Ovary (tissue), 9 donors: Measurements from ENCODE around the gene SUSD6. TPM values are rescaled to one million over a fixed set of nuclear protein-coding genes. Genes with fewer than 3 reads are reported as not detected.
"Not testable (repeated sequence)": the region's sequence is repeated elsewhere in the genome, so short reads cannot be mapped to it uniquely, and the experiment has no call there.

ENCODE experiments used
- DNase-seq, 5 donors: peaks; one replicate each; pipeline ENCODE4 v3.0.0-alpha.2; 2019 to 2020
- H3K27ac ChIP-seq, 2 donors: fragments of 200-600 bp; one replicate each; pipeline versions ENCODE4 v1.5.1 to v1.8.0; 2019 to 2022
- H3K27me3 ChIP-seq: fragments of 200-600 bp; one replicate; pipeline ENCODE4 v1.8.0; 2022
- H3K36me3 ChIP-seq: fragments of 200-600 bp; sonication (generic); one replicate; pipeline ENCODE4 v1.5.1; 2019
- H3K4me1 ChIP-seq: one replicate; pipeline ENCODE4 v1.8.1; 2013; ENCODE audit warnings: mild to moderate bottlenecking, moderate library complexity; ENCODE audit not compliant: insufficient read depth
- H3K4me3 ChIP-seq: fragments of 200-600 bp; sonication (generic); one replicate; pipeline ENCODE4 v1.5.1; 2017
- H3K9me3 ChIP-seq, 2 donors: fragments of 200-600 bp in 1 of 2; sonication (generic) in 1 of 2; one replicate each; pipeline versions ENCODE4 v1.5.1 to v1.8.1; 2013 to 2019; ENCODE audit warnings: mild to moderate bottlenecking in 1 of 2, moderate library complexity in 1 of 2
- EP300 ChIP-seq: sonication (generic); formaldehyde crosslinking; IDR thresholded peaks from one replicate; pipeline ENCODE4 v1.6.1; 2017; ENCODE audit warnings: antibody characterized with exemption
- POLR2A ChIP-seq: fragments of 450-650 bp; IDR thresholded peaks from one replicate; pipeline ENCODE4 v1.6.1; 2017; ENCODE audit warnings: antibody characterized with exemption, mild to moderate bottlenecking, moderate library complexity
- WGBS, 3 donors: extraction: QIAGEN DNeasy Blood & Tissue Kit in 1 of 3; methylation state at CpG; one replicate each; pipeline versions ENCODE4 v1.1.5 to v1.1.7; 2013 to 2017; 5-methylcytosine and 5-hydroxymethylcytosine counted together
- intact Hi-C, 4 donors: fragments of 100-400 bp; cut with DNase I; formaldehyde crosslinking; loops; one replicate each; pipeline versions ENCODE4 v1.11.0 to v1.15.1; 2022 to 2023
- polyA plus RNA-seq, 2 donors: library from polyadenylated mRNA; stranded (reverse); fragments of 200-250 nt in 1 of 2; fragments of 350-450 nt in 1 of 2; fragmentation: Illumina TruSeq in 1 of 2; extraction: RNeasy Lipid Tissue Mini Kit (QIAGEN cat#74804) in 1 of 2; gene quantifications; one replicate each; pipeline ENCODE4 v1.2.3, GENCODE V29; 2013 to 2014
- total RNA-seq, 7 donors: library from RNA; depleted of rRNA in 2 of 7; stranded (reverse); fragments of >200 nt in 2 of 7; fragmentation: NEBNext Ultra II Directional in 3 of 7; extraction: Animal tissue kit (Norgen Biotek cat#: 25700) in 3 of 7; gene quantifications; one replicate each; pipeline versions ENCODE4 v1.1.0 to v1.2.4, GENCODE V29; 2016 to 2023
- TF ChIP-seq, protein P1 (sequence below), 3 donors: fragments of 450-650 bp in 2 of 3; fragments of 200-600 bp in 1 of 3; IDR thresholded peaks; one replicate each; pipeline versions ENCODE4 v1.5.1 to v1.8.0; 2016 to 2022; ENCODE audit warnings: antibody characterized with exemption in 3 of 3, mild to moderate bottlenecking in 1 of 3
- donor health status: DM: no; HTN: no; CAD: no; lungs with moderate emphysema.
- donor health status: DM: no; HTN: no; CAD: no.
- donor health status: Bipolar disorder and iron deficiency.
- donor health status: DM: yes; HTN: yes; CAD: no.
- donor health status: DM: no; HTN: no; CAD: no.
- donor health status: DM: yes; HTN: yes; CAD: no.

SUSD6 gene
- total and polyA plus RNA-seq, 9 donors: 12.6 to 35.3 (median 27.7) TPM

DNA sequence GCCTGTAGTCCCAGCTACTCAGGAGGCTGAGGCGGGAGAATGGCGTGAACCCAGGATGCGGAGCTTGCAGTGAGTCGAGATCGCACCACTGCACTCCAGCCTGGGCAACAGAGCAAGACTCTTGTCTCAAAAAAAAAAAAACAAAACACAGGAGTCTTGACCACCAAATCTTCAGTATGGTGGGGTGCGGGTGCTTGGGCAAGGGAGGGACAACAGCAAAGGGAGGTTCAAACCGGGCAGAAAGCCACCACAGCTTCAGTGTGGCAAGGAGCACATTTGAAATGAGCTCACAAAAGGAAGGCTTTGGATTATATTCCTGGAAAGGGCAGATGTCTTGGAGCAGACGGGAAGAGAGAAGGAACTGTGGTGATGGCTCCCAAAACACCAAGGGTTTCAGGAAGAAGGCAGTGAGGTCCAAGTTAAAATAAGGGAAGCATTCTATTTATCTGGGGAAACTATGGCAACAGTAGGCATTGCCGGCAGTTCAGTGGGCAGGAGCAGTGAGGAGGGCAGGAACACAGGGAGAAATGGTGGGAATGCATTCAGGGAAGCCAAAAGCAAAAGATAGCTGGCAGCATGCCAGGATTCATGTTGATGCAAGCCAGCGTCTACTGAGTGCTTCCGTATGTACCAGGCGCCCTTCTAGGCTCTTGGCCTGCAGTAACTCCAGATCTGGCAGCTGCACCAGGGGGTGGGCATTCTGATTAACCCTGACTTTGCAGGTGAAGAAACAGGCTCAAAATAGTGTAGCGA lies 104.5 kb downstream of the SUSD6 start:
- DNase-seq: peak; percentile 54 to 75 (median 64)
- 54 to 59% (median 58%) methylated on average over 13 of the region's 13 CpGs for WGBS, 3 donors
- H3K36me3 ChIP-seq: no peaks in the 10 kb centered on the region
- intact Hi-C loops: loop anchor here in 1 of 4 donors (10.0 kb wide), 1 partner anchor 101 kb away; the partner anchor contains the start of gene SUSD6
- H3K4me3 ChIP-seq: no peak overlapping the region
- peaks cover 15% of the 10 kb centered on the region for H3K4me1 ChIP-seq
- TF ChIP-seq POLR2A (no peak), EP300 (no peak)
- TF ChIP-seq, protein P1, sequence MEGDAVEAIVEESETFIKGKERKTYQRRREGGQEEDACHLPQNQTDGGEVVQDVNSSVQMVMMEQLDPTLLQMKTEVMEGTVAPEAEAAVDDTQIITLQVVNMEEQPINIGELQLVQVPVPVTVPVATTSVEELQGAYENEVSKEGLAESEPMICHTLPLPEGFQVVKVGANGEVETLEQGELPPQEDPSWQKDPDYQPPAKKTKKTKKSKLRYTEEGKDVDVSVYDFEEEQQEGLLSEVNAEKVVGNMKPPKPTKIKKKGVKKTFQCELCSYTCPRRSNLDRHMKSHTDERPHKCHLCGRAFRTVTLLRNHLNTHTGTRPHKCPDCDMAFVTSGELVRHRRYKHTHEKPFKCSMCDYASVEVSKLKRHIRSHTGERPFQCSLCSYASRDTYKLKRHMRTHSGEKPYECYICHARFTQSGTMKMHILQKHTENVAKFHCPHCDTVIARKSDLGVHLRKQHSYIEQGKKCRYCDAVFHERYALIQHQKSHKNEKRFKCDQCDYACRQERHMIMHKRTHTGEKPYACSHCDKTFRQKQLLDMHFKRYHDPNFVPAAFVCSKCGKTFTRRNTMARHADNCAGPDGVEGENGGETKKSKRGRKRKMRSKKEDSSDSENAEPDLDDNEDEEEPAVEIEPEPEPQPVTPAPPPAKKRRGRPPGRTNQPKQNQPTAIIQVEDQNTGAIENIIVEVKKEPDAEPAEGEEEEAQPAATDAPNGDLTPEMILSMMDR (IDR thresholded peaks at IDR 0.05): no peak
- no peaks in the 10 kb centered on the region for H3K9me3 ChIP-seq
- H3K27ac ChIP-seq: no peak overlapping the region
- no peaks in the 10 kb centered on the region for H3K27me3 ChIP-seq

DNA sequence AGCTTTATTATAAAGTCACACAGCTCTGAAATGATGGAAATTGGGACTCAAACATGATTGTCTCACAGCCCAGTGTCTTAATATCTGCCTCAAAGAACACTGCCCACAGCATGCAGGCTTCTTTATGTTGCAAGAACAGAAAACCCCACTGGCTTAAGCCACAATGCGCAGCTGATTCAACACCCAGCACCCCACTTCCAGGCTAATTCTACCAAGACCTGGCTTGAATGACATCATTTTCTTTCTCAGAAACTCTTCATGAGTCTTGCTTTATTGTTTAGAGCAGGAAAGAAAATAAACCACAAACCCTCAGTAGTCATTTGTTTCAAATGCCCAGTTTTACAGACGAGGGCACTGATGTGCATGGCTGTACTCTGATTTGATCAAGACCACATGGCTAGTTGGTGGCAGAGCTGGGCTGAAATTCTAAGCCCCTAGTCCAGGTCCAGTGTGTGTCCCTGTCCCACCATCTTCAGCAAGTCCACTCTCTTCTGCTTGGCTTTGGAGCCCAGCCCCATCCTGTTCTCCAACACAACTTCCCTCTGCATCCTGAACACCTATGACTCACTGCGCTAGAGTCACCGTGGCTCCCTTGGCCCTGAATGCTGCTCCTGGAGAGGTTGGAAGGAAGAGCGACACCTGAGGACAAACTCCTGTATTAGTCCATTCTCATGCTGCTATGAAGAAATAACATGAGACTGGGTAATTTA lies 105.2 kb downstream of the SUSD6 start:
- no peaks in the 10 kb centered on the region for H3K36me3 ChIP-seq
- intact Hi-C loops: loop anchor here in 1 of 4 donors (10.0 kb wide), 1 partner anchor 102 kb away; the partner anchor contains the start of gene SUSD6
- DNase-seq: no peak
- H3K4me3 ChIP-seq: no peak overlapping the region
- WGBS, 3 donors: 81 to 82% (median 82%) methylated on average over 5 of the region's 5 CpGs
- no peaks in the 10 kb centered on the region for H3K27me3 ChIP-seq
- TF ChIP-seq POLR2A (no peak), EP300 (no peak)
- TF ChIP-seq, protein P1 (IDR thresholded peaks at IDR 0.05): no peak
- H3K9me3 ChIP-seq: no peaks in the 10 kb centered on the region
- no peak overlapping the region for H3K27ac ChIP-seq
- H3K4me1 ChIP-seq: peaks cover 8% of the 10 kb centered on the region

DNA sequence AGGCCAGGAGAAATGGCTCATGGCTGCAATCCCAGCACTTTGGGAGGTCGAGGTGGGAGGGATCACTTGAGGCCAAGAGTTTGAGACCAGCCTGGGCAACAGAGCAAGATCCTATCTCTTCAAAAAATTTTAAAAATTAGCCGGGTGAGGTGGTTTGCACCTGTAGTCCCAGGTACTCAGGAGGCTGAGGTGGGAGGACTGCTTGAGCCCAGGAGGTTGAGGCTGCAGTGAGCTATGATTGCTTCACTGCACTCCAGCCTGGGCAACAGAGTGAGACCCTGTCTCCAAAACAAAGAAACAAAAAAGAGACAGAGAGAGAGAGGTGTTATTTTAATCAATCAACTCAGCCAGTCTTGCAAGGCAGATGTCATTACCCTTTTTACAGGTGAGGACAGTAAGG lies 107.2 kb downstream of the SUSD6 start:
- not testable (repeated sequence) for H3K27me3 ChIP-seq, H3K36me3 ChIP-seq, H3K4me3 ChIP-seq, H3K4me1 ChIP-seq, H3K9me3 ChIP-seq, DNase-seq, H3K27ac ChIP-seq
- 70 to 91% (median 81%) methylated on average over 2 of the region's 2 CpGs for WGBS, 3 donors
- intact Hi-C loops: loop anchor here in 1 of 4 donors (10.0 kb wide), 1 partner anchor 104 kb away; the partner anchor contains the start of gene SUSD6

DNA sequence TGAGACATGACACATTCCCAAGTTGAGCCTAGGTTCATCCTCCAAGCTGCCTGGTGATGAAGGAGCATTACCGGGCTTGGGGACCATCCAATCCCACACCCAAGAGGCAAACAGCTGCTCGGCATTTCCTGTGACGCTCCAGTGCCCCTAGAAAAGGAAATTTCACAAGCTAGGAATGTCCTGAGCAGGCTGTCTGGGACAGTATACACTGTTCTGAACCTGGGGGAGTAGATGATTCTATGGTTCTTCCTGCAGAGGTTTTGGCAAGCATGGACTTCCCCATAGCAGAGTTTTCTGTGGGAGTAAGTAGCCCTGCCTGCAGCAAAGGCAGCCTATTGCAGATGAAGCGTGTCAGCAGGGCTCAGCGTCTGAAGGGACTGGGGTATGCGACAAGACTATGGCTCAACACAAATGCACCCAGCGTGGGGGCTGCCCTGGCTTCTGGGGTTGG lies 108.1 kb downstream of the SUSD6 start:
- no peaks in the 10 kb centered on the region for H3K36me3 ChIP-seq
- no peak overlapping the region for H3K27ac ChIP-seq
- no peaks in the 10 kb centered on the region for H3K27me3 ChIP-seq
- no peak for TF ChIP-seq EP300
- TF ChIP-seq POLR2A: no peak
- TF ChIP-seq, protein P1 (IDR thresholded peaks at IDR 0.05): no peak
- WGBS, 3 donors: 2 to 15% (median 5%) methylated on average over 7 of the region's 7 CpGs
- H3K4me3 ChIP-seq: no peak overlapping the region
- peak in 2 of 5 donors; percentile 45 to 62 for DNase-seq
- peaks cover 1% of the 10 kb centered on the region for H3K4me1 ChIP-seq
- intact Hi-C loops: loop anchor here in 1 of 4 donors (10.0 kb wide), 1 partner anchor 105 kb away; the partner anchor contains the start of gene SUSD6
- no peaks in the 10 kb centered on the region for H3K9me3 ChIP-seq
